NCI-H460 (cell line): ENCODE data around the gene PRR19. TPM values are rescaled to one million over a fixed set of nuclear protein-coding genes. Genes with fewer than 3 reads are reported as not detected.
"Not testable (repeated sequence)": the region's sequence is repeated elsewhere in the genome, so short reads cannot be mapped to it uniquely, and the experiment has no call there.

Experiments used
- DNase-seq: peaks from one replicate; pipeline ENCODE4 v3.0.0-alpha.2; 2016; ENCODE audit warnings: low read depth; ENCODE audit errors: extremely low read depth
- polyA plus RNA-seq: library from polyadenylated mRNA; depleted of rRNA; stranded (reverse); fragments of >200 nt; gene quantifications from 2 replicates; pipeline ENCODE4 v1.2.3, GENCODE V29; 2014; cell fraction: nucleus; rRNA removed
- total RNA-seq: library from RNA; depleted of rRNA; stranded (reverse); fragments of >200 nt; shearing (Covaris generic); gene quantifications from 2 replicates; pipeline ENCODE4 v1.2.3, GENCODE V29; 2014; rRNA removed

Gene PRR19
- total RNA-seq: 0.35 TPM in 1 of 2 replicates, not detected in the other
- polyA plus RNA-seq: not detected in 2 replicates

GRCh38 chr19:42301646-42302203 is at the start of gene PRR19:
Gene PRR19 (plus strand): TSS chr19:42302132. CDS start chr19:42309585, 7,453 bp downstream.
- no peak for DNase-seq

DNA sequence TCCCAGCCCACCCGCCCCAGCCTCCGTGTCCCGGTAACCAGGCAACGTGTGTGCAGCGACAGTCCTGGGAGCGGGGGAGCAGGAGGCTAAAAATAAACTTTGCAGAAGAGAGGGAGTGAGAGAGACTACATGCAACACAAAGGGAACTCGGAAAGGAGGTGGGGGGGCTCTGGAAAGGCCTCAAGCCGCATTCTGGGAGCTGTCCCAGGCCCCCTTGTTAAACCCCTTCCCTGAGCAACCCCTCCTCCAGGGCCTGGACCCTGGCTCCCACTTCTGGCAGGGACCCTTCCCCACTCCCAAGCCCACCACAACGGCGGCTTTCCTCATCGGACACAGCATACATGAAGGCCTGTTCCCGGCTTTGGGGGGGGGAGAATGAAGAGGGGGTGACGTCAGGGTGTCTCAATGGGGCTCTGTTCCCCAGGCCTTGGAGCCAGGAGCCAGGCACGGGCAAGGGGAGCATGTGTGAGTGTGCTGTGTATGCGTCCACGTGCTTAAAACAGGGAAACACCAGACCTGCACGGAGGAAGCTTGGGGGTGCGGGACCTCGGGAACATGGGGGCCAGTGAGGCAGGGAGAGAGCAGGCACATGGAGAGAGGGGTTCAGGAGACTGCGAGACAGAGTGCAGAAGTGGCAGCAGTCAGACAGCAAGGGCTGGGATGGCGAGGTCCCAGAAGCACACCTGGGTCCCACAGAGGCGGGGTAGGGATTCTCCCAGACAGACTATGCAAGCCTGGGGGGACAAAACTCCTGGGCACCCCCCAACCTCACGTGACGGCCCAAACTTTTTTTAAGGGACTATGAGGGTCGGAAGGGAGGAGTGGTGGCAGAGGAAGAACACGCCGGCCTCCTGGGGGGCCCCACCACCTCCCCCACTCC is 49.3 kb upstream of the PRR19 start:
- DNase-seq: no peak

DNA sequence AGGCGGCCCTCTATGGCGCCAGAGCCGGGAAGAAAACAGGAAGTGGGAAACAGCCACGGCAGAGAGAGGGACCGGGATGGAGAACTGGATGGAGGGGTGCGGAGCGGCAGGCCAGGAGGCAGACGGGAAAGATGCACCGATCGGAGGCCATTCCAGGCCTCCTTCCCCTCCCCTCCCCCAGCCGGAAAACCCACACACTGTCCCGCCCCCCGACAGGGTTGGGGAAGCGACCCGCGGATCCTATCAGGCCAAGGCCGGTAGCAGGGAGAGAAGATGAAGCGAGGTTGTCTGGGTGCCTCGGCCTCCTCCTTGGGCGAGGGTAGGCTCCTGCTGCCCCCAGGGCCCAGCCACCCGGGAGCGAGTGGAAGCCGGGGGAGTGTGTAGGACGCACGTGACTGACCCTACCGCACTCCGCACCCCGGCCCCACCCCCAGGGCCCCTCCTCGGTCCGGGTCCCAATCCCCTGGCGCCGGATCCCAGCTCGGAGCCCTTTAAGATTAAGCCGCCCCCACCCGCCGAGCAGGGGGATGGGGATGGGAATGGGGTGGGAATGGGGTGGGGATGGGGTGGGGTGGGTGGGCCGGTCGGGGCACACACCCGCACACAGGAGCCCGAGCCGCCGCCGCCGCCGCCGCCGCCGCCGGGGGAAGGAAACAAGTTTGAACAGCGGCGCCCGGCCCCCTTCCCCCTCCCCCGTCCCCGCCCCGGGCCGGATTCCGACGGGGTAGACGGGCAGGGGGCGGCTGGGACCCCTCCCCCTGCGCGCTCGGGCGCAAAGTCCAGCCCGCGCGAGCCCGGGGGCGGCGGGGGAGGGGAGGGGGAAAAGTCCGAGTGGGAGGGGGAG is 48.5 kb upstream of the PRR19 start:
- DNase-seq: no peak

GRCh38 chr19:42254089-42254849 is 47.7 kb upstream of the PRR19 start:
- no peak for DNase-seq

GRCh38 chr19:42254850-42255765 is 46.8 kb upstream of the PRR19 start, which contains the start of gene ERF:
Gene ERF (minus strand): TSS chr19:42255128. CDS start chr19:42254999, 129 bp downstream.
- peak; percentile 83 for DNase-seq

- no peak for DNase-seq
These were observed 45.9 kb upstream of the PRR19 start for GRCh38 chr19:42255766-42256745.

DNA sequence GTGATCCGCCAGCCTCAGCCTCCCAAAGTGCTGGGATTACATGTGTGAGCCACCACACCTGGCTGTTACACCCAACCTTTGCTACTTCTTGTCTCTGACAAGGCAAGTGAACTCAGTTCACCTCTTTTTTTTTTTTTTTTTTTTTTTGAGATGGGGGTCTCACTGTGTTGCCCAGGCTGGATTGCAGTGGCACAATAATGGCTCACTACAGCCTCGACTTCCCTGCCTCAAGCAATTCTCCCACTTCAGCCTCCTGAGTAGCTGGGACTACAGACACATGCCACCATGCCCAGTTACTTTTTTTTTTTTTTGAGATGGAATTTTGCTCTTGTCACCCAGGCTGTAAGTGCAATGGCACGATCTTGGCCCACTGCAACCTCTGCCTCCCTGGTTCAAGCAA is 44.1 kb upstream of the PRR19 start:
- not testable (repeated sequence) for DNase-seq

DNA sequence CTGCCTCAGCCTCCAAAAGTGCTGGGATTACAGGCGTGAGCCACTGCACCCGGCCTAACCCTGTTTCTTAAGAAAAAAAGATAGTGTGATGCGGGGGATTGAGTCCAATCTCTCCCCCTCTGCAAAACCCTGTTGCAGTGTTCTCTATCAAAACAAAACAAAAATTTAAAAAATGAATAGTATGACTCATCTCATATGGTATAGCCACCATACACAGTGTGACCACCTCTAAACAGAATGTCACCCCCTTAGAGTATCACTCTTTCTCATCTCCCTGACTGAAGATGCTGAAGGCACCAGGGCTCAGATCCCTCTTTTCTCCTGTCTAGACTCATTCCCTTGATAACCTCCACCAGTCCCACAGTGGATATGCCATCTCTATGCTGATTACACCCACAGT is 40.2 kb upstream of the PRR19 start:
- DNase-seq: no peak

DNA sequence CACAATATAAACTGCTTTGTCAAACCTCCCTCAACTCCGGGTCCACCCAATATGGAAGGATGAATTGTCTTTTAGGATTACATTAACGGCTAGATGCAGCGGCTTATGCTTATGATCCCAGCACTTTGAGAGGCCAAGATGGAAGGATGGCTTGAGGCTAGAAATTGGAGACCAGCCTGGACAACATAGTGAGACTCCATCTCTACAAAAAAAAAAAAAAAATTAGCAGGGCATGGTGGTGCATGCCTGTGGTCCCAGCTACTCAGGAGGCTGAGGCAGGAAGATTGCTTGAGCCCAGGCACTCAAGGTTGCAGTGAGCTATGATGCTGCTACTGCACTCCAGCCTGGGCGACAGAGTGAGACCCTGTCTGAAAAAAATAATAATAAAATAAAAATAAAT is 35.8 kb upstream of the PRR19 start:
- DNase-seq: not testable (repeated sequence)

- DNase-seq: not testable (repeated sequence)
These were observed 34.9 kb upstream of the PRR19 start for GRCh38 chr19:42266928-42267603.

DNA sequence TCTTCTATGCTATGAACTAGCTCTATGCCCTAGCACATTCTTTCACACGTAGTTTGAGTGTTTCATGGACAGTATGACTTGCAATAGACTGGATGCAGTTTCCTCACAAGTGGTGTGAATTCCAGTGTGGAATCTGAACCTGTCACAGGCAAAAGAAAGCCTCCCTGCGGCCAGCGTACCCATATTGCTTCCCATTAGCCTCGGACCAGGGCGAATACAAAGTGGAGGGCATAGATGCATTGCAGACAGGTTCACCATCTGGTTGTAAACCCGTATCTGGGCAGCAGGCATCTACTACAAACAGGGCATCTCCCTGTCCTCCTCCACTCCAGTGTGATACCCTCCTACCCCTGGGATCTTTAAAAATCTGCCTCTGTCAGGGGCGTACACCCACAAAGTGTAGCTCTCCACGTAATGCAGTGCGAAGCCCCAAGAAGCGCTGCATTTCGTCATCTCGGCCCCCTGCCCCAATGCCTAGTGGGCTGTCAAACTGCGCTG is 34.2 kb upstream of the PRR19 start:
- no peak for DNase-seq

DNA sequence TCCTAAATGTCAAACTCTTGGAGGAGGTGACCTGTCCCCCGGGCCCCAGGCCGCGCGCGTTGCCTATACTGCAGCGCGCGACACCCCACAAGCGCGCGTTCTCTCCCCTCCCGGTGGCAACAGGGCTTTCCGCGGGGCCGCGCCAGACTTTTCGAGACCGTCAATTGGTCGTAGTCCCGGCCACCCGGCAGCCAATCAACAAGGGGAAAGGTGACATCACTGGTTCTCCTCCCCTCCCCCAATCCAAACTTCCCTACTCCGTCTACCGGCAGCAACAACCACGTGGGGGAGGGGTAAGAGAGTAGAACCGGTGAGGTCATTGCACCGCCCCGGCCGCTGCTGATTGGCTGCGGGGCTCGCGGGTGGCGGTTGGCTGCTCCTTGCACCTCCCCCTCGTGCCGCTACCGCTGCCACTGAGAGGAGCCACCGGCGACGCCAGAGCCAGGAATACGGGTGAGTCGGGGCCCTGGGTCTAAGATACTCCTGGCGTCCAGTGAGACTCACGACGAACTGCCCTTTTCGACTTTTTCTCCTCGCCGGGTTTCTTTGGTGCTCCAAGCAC is 33.7 kb upstream of the PRR19 start:
- DNase-seq: peak; percentile 98

- peak; percentile 99 for DNase-seq
These were observed 33.0 kb upstream of the PRR19 start, which contains the start of gene CIC for GRCh38 chr19:42268704-42269477. Gene CIC (plus strand): TSS chr19:42269252. CDS start chr19:42271784, 2,532 bp downstream.

DNA sequence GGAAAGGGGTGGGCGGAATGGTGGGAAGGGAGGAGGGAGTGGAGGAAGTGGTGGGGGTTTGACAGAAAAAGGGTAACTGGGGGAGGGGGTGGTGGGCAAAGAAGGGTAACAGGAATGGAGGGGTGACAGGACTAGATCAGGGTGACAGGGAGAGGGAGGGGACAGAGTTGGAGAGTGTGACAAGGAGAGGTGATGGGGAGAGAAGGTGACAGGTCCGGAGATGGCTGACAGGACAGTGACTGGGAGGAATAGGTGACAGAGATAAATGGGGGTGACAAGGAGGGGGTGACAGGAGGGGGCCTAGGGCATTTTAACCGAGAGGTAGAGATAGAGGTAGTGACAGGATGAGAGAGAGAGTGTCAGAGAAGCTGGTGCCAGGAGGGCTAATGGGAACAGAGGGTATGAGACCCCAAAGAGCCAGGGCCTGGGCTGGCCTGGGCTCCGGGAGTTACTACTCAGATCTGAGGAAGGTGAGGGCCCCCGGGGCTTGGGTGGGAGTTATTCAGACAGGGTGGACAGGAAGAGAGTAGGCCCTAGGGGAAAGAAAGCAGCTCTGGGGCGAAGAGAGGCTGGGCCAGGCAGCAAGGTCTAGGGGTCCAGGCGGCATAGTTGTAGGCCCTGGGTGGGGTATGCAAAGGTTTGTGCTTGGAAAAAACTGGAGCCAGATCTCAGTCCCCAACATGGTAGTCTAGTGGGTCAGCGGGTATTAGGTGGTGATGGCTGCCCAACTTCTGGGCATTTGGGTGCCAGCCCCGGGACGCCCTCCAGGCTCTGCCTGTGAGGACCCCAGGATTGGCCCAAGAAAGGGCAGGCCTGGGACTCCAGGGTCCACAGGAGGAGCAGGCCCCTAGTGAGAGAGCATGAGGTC is 32.2 kb upstream of the PRR19 start:
- no peak for DNase-seq
